NCI-H345 (cell line): ENCODE data around the gene GNAS.
"Not testable (repeated sequence)": the region's sequence is repeated elsewhere in the genome, so short reads cannot be mapped to it uniquely, and the experiment has no call there.

ENCODE experiments used
- DNase-seq: peaks from one replicate; lab custom pipeline; 2025; lab: John Stamatoyannopoulos, UW

Gene GNAS

DNA sequence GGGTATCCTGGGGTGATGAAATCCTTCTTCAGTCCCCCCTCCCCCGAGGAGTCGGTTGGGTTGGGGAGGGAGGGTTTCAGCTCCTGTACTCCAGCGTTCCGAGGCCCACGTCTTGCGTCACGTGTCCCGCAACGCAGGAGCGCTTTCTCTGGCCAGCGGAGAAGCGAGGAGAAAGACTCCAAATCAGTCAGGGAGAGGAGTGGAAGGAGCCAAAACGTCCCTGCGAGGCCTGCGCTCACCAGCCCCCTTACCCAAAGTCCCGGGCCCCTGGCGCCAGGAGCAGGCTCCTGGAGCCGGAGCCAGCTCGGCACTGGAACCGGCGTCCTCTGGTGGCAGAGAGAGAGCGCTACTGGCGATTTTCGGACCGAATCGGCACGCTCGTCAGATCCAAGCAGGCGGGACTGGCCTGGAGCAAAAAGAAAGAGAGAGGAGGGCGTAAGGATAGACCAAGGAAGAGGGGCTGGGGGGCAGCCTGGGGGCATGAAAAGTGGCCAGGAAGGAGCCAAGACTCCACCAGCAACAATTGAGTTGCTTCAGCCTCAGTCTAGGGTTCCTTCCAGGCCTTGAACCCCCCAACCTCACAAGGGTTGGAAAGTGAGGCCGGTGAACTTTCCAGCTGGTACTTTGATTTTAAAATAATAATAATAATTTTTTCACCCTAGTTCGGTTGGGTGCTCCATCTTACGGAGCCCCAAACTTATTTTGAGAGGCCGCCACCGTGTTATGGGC lies at the start of gene GNAS:
Gene GNAS (plus strand): TSS at position 174 of the 729 bp plus-strand sequence.
- no peak for DNase-seq

DNA sequence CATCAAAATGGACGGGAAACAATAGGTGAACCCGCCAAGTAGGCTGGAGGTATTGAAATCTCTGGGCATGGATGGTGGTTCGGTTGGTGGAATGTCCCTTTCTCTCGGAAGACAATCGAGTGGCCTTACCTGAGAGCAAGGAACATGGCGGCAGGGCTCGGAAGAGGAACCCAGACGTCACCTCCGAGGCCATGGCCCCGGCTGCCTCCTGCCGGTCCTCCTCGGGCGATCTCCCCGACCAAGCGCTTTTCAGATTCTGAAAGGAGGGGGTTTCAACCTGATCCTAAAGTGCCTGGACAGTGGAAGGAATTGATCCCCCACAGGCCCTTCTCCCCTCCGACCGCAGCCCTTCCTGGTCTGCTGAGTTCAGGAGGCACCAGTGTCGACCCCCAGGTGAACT lies 49.0 kb upstream of the GNAS start:
- no peak for DNase-seq

DNA sequence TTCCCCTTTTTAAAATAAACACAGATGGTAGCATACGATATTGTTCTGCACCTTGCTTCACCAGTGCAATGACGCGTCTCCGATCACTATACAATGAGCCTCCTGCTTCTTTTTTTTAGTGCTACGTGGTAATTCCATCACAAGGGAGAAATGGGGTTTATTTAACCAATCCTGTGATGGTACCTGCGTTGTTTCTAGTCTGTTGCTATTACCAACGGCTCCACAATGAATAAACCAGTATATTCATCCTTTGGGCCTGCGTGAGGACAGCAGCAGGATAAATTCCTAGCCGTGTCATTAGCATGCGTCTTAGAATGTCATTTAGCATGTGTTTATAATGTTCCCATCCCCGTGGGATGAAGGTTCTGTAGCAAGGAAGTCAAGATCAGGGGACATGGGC lies 44.7 kb upstream of the GNAS start:
- DNase-seq: no peak

DNA sequence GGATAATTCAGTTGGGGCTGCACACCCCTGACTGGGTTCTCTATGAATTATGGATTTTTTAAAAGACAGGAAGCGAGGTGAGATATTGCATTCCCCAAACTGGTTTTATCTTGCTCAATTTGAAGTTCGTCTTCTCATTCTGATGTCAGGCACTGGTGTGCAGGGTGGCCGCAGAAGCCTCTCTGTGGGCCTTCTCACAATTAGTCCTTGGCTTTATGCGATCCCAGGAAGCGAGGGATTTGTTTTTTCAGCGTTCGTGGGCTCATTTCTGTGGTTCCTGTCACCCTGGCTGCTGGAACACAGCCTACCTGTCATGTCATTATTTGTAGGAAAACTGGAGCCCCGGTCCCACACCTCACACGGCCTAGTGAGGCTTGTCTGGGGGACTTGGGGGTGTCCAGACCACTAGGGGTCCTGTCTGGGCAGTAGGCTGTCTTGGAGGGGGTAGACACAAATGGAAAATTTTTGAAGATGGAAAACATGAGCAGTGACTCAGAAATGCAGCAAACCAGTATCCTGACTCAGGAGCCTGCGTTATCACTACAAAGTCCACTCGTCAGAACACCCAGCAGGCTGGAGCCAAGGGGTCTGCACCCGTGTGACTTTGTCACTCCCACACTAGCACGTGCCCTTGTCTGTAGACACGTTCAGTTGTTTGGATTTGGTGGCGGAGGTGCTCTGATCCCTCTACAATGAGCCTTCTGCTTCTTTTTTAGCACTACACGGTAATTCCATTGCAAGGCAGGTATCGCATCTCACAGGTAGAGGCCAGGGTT lies 44.1 kb upstream of the GNAS start:
- DNase-seq: no peak

DNA sequence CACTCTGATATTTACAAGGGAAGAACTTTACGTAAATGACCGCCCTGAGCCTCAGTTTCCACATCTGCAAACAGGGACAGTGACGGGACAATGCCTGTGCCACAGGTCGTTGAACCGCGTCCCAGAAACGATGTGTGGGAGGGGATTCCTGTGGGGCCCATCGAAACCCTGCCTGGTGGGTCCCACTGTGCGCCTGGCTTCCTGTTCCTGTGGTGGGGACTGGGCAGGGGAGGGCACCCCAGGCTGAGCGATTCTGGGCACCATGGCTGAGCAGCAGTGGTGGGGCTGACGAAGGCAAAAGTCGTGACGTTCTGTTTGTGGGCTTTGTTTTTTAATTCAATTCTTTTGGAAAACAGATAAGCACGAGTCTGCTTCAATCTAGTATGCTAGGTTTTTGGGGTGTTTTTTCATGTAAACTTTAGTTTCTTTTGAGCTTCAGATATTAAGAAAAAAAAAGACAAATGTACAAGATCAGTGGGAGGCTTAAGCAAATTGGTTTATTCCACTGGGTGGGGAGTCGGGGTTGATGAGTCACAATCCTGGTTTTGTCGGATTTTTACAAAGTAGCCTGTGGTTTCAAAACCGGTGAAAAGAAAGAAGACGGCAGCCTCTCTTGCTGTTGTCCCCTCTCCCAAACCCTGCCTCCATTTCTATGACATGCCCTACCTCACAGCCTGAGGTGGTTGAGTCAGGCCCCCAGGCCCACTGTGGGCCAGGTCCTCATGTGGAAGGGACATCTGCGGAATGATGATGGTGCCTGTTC lies 42.2 kb upstream of the GNAS start:
- no peak for DNase-seq

DNA sequence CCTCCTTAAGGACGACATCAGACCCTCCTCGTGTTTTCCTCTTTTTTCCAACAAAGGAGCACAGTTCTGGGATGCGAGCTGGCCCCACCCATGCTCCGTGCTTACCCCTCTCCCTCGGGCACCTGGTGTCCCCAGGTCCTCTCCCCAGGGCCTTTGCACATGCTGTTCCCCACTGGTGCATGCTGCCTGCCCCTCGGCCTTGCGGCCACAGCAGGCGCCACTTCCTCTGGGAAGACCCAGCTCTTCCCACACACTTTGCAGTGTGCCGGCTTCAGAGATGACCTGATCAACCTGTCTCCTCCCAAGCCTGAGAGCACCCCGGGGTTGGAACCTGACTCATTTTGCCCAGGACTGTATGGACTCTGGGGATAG lies 41.7 kb upstream of the GNAS start:
- DNase-seq: no peak

DNA sequence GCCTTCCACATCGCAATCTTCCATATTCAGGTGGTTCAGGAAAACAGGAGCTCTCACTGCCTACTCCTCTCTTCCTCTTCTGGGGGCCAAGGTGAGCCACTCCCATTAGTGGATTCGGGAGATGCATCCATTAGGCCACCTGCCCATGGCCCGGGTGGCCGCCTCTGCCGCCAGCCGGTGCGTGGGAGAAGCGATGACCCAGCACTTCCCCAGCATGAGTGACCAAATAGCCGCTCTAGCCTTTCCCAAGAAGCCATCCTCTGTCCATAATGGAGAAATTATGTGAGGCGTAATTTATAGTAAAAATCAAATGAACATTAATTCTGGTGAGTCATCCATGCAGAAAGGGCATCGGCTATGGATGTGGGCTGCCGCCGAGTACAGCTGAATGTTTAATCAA lies 41.2 kb upstream of the GNAS start:
- no peak for DNase-seq

DNA sequence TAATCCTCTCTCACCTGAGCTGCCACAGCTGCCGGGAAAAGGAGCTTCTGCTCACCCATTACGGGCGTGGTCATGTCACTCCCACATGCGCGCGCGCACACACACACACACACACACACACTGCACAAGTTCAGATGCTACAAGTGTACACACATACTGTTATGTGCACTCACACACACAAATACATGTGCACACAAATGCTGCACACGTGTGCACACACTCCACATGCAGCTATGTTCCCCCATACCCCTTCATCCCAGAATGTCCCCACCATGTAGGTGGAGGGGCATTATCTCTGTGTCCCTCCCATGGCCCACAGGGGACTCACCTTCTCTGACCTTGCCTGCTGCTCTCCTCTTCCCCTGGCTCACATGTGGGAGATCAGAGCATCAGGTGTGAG lies 39.1 kb upstream of the GNAS start:
- DNase-seq: no peak

DNA sequence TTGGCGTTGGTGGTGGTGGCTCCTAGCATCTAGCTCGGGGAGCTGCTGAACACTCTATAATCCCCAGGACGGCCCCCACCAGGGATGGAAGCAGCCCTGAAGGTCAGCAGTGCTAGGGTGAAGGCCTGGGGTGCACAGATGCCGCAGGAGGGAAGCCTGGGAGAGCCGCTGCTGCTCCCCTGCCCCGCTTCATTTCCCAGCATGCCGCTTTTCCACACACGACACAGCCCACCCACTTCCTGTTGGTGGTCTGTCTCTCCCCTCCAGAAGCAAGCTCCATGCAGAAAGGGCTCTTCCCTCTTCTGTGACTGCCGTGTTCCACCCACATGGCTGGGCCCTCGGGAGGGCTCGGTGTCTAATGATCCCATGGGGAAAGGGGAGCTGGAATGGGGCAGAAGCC lies 37.1 kb upstream of the GNAS start:
- DNase-seq: no peak

DNA sequence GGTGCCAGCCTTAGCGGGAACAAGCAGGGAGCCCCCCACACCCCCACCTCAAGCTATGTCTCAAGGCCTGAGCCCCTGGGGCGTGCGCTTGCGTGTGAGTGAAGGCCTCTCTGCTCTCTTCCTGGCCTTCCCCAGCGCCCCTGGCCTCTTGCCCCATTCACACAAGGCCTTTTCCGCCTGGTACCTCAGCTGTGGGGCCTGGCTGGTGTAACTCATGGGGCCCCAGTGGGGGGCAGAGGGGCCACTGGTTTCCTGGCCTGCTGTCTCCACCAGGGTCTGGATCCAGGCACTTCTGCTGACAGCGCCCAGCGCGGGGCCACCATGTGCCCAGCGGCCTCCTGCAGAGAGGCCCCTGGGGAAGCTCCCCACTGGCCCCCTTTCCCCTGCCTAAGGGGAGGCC lies 36.5 kb upstream of the GNAS start:
- DNase-seq: no peak

DNA sequence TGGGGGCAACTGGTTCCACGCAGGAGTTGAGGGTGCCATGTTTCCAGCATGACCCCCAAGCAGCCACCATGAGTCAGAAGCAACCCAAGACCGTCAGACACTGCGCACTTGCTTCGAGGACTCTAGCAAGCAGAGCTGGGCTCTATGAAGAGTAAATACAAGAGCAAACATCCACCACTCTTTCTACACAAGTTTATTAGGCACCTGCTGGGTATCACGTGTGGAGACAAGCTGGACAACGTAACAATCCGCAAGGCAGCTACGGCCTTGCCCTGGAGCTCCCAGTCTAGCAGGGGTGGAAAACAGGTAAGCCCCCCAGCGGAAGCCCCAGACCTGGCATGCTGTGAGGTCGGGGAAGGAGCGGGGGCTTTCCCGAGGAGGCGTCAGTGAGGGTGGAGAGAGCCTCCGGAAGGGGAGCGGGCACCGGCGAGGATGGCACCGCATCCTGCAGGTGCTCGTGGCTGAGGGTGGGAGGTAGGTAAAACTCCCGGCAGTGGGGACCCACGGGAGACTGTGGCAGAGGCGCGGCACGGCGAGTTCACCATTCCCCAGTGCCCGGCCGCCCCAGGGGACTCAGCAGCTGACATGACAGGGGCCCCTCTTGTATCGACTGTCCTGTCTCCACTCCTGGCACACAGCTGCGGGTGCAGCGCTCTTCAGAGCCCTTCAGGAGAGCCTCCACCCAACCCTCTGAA lies 35.4 kb upstream of the GNAS start:
- DNase-seq: no peak

DNA sequence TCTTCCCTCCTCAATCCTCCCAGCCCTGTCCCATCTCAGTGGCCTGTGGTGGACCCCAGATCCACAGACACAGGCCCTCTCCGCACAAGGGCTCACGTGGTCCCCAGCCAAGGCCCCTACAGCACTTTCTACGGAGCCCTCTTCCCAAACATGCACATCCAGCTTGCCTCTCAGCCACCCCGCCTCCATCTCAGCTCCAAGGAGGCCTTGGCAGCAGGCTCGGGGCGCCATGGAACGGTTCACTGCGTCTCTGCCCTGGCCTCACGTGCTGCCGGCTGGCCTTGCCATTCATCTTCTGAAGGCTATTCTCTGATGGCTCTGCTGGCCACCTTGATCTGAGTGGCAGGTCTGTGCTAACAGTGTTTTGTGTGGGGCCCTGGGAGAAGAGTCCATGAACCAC lies 34.8 kb upstream of the GNAS start:
- DNase-seq: no peak

DNA sequence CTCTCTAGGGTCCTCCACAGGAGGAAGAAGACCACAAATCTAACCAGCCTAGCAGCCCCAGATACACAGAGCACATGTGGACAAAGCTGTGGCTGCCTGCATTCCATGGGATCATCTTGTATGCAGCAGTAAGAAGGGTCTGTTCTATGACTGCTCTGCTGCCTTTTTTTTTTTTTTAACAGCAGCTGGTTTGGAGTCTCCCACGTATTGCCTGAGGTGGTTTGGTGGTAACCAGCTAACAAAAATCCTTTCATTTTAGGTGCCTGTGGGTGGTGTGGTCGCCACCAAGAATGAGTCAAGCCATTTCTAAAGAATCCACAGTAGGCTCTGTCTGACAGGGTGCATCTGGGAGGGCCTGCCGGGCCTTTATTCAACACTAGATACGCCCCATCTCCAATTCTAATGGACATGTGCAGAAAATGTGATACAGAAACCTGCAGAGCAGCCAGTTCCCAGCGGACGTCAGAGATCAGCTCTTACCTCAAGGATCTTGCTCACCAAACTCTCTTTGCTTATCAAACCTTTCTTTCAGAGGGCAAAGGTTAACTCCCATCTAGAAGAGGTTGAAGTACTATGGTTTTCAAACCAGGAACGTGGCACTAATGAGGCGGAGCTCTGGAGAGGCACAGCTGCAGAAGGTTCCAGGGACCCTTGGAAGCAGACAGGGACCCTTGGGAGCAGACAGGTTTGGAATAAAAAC lies 33.8 kb upstream of the GNAS start:
- DNase-seq: no peak

DNA sequence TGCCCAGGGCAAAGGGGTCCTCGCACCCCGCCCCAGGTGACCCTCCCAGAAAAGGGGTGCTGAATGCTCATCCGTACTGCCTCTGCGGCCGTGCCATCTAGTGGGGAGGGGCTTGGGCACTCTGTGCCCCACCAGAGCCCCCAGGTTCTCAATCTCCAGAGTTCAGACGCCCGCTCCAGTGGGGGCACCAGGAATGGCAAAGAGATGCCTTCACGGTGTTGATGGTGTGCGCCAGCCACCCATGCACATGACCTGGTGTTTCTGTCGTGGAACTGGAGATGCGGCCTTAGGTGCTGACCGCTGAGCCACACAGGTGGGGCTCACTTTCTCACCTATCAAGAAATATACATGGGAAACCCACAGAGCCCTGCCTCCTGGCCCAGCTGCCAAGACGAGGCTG lies 32.6 kb upstream of the GNAS start:
- DNase-seq: no peak

DNA sequence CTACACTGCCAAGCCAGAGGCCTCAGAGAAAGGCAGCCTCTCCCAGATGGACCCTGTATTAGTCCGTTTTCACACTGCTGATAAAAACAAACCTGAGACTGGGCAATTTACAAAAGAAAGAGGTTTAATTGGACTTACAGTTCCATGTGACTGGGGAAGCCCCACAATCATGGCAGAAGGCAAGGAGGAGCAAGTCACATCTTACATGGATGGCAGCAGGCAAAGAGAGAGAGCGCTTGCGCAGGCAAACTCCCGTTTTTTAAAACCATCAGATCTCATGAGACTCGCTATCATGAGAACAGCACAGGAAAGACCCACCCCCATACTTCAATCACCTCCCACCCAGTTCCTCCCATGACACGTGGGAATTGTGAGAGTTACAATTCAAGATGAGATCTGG lies 32.0 kb upstream of the GNAS start:
- DNase-seq: not testable (repeated sequence)

DNA sequence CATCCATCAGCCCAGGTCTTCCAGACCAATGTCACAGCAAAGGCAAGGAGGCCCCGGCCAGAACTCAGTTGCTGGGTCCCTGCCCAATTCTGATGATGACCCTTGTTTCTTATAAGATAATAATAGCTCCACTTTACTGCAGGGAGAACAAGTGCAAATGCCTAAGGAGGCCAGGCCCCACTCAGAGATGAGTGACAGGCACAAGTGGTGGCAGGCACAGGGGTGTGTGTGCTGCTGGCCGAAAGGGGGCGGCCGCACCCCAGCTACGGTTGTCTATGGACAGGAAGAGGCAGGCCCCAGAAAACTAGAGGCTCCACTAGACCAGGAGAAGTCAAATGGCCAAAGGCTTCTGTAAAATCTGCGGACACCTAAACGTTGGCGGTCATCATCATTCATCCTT lies 30.4 kb upstream of the GNAS start:
- DNase-seq: no peak

DNA sequence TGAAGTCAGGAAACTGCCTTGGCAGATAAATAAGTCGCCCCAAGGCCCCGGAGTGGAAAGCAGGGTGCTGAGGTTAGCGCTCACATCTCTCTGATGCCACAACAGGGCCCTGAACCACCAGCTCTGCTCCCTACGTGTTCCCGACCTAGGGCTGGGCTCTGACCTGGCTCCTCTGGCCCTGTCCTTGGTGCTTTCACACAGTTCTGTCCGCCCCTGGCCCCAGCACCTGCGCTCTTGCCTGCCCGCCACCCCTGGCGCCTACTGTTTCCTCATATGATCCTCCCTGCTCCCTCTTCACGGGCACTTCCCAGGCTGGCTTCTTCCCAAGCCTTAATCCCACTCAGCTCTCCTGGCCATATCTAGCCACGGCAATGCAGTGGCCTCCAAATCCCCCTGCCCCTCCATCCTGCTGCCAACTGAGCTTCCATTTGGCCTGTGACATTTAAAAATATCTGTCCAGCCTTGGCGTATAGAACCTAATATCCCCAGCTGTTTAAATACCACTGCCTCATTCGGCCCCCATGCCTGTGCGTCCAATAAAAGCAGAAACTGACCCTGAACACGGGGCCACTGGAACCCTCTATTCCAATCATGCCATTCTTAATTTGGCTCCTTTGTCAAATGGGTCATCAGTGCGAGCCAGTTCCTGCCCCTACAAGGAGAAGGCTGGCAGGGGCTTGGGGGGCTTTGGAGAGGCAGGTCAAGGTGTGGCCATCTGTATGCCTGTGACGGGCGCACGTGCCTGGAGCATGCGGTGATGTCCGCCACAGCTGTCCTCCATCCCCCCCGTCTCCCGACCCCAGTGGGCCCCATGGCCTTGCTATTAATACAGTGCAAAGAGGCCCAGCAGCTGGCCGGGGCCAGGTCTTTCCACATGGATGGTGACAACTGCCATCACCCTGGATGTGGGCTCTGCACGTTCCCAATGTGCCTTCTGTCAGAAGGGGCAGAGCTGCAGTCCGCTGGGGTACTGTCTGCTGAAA lies 29.5 kb upstream of the GNAS start:
- DNase-seq: no peak

DNA sequence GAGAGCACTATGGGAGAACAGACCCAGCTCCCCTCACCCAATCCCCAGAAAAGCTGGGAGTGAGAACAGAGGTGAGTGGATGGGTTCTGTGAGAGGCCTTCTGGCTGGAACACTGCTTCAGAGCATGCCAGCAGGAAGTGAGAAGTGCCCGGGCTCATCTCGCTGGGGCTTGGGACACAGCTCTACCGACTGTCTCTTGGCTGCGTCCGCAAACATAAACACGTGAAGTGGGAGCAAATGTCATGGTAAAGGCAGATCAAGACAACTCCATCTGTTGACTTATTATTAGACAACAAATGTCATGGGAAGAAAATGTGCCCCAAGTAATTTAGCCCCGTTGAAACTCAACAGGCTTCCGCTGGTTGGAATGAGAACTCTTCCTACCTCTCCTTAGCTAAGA lies 27.7 kb upstream of the GNAS start:
- DNase-seq: no peak

DNA sequence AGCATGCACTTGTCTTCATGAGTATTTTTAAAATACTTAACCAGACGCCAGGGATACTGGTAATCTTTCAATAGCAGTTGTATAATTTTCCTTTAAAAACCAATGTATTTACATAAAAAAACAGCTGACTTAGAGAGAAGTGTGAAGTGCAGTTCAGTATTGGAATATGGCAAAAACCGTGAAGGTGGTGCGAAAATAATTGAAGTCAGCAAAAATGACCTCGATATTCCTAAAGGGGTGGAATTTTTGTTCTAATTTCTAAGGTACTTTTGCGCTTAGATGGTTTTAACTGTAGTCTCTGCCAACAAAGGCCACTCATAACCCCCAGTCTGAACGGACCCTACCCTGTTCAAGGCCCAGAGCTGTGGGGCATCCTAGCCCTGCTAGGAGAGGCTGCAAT lies 27.1 kb upstream of the GNAS start:
- no peak for DNase-seq

DNA sequence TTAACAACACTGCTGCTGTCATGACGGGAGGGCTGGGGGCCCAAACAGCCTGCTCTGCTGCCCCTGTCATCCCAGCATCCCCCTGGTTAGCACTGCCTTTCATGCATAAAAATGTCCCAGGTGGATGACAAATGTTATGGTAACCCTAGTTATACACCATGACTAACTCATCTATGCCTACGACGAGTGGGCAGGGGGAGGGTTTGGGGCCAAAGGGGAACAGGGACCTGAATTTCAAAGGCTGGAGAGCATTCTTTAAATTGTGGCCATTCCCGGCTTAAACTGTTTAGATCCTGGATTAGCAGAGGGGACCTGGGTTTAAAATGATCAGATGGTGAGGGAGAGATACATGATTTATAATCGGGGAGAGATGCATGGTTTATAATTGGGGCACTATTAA lies 26.2 kb upstream of the GNAS start:
- DNase-seq: no peak

DNA sequence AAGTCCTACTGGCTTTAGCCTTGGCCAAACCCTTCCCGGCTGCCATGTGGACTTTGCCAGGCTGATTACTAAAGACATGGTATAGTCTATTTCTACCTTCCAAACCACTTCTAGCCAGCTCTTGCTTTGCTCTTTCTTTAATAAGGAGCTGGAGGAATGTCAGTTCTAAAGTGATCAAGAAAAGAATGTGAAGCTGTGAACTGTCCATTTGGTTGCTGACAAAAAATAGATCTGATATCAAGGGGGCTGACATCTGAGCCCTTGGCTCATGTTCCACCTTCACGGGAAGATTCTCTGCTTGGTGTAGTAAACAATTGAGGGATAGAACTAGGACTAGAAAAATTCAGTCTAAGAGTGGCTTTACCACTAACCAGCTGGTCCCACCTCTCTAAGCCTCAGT lies 24.4 kb upstream of the GNAS start:
- DNase-seq: no peak
